Islet precursor cell (in vitro differentiated cells): ENCODE results near the gene SEC11A.
"Not testable (repeated sequence)": the region's sequence is repeated elsewhere in the genome, so short reads cannot be mapped to it uniquely, and the experiment has no call there.

Experiments
- DNase-seq: peaks from one replicate; pipeline ENCODE4 v3.0.0-alpha.2; 2018

The SEC11A gene

DNA sequence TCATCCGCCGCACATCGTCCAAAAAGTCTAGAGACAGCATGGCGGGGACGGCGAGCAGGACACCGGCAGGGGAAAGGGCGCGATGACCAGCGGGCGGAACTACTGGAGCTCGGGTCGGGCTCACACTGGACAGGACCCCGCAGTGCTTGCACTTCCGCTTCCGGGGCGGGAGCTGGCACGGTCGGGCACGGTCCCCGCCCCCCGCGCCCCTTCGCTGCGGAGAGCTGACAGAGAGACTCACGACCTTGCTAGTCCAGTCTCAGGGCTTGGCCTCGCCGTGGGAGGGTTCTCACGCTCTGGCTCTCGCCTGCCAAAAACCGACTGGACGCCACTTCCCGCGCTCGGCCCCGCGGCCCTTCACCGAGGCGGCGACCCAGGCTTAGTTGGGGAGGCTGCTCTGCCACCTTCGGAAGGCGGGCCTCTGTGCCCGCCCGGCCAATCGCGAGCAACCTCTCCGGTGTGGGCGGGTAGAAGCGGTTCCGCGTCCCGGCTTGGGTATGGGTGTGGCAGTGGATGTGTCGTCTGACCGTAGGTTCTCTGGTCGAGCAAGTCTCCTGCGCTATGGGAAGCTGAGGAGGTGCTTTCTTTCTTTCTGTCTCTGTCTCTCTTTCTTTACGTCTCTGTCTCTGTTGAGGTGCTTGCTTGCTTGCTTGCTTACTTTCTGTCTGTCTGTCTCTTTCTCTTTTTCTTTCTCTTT lies at the start of gene SEC11A:
Gene SEC11A, minus strand, starts transcription at position 104 of the 697 bp plus-strand sequence. Its CDS starts 64 bp downstream, at position 40.
- peak; percentile 98 for DNase-seq

DNA sequence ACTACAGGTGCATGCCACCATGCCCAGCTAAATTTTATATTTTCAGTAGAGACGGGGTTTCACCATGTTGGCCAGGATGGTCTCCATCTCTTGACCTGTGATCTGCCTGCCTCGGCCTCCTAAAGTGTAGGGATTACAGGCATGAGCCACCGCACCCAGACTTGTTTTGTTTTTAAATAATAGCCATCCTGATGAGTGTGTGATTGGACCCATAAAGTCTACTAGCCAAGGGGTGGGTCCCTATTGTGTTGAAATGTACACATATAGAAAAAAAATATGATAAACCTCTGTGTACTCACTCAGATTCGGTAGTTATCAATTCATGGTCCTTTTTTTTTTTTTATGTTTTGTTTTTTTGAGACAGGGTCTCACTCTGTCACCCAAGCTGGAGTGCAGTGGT lies 49.7 kb upstream of the SEC11A start:
- DNase-seq = no peak

DNA sequence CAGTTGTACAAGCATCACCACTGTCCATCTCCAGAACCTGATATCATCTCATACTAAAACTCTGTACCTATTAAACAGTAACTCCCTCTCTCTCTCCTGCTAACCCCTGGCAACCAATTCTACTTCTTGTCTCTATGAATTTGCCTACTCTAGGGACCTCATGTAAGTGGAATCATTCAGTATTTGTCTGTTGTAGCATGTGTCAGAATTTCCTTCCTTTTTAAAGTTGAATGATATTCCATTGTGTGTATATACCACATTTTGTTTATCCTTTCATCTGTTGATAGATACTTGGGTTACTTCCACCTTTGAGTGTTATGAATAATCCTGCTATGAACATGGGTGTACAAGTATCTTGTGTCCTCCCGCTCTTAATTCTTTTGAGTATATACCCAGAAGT lies 49.0 kb upstream of the SEC11A start:
- no peak for DNase-seq

DNA sequence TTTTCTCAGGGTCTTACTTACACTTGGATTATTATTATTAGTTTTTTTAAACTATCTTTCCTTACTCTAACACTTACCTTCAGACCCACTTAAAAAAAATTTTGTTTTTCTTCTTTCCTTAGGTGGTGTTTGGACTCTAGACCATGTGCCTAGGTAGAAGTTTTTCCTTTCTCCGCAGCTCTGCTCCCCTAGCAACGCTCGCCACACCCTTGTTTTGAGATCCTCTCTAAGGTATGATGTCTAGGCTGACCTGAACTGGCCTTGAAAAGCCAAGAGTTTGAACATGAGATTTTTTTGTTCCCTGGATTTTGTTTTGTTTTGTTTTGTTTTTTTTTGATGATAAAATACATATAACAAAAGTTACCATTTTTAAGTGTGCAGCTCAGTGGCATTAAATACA lies 48.6 kb upstream of the SEC11A start:
- DNase-seq = no peak

DNA sequence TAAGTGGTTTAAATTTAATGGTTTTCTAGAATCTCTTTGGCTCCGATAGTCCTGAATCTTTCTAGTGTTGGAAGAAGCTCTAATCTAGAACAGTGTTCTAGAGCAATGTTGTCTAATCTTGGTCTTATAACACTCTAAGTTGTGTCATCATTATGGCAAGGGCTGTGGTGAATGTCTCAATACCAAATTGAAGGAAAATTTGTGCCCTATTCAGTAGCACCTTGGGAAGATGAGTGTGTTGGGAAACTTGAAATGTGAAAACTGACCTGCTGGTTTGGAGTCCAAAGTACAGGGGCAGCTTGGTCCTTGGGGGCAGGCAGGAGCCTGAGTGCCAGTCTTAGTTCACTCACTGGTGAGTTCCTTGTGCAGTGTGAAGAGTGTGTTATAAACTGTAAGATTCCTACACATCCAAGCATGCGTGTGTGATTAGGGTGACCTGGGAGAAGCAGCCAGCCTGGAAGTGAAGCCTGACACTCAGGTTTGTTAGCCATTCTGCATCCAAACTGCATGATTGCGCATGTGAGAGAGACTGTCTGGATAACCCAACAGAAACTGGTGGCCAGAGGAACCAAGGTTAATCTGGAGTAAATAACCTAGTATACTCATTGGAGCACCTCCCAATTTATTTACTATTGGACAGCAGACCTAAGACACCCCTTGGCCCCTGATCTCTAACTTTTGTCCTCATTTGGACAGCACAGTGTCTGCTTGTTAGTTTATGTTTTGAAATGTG lies 47.1 kb upstream of the SEC11A start:
- no peak for DNase-seq

DNA sequence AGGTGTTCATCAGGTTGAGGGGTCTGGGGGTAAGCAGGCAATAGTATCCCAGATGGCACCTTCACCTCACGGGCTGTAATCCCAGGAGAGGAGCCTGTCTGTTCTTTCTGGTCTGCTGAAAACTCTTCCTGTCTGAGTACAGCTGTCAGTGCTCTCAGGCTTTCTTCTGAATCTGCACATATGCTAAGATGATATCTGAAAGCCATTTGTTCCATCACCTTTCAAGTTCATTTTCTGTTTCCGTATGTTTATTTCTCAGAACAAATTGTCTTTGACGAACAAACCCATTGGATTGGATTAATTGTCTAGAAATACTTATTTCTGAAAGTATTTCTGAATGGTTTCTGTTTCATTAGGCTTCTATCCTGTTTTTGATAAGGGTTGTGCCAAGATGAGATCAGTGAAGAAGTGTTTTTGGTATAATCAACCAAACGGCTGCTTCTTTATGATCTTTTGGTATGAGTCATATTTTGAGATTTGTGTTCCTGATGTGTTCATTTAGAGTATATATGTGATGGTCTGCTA lies 45.7 kb upstream of the SEC11A start:
- DNase-seq = no peak

DNA sequence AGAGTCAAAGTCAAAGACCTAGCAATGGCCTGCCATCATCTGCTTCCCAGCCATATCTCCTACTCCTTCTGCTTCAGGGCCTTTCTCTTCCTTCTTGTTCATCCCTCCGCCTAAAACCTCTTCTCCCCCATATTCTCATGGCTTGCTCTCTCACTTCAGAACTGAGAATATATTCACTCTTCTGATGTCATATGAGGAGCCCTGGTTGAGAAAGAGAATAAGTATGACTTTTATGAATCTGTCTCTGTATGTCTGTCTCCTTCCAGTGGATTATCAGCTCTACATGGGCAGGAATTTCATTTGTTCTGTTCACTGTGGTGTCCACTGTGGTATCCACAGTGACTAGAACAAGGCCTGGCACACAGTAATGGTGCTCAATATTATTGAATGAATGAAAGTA lies 44.3 kb upstream of the SEC11A start:
- DNase-seq = no peak

DNA sequence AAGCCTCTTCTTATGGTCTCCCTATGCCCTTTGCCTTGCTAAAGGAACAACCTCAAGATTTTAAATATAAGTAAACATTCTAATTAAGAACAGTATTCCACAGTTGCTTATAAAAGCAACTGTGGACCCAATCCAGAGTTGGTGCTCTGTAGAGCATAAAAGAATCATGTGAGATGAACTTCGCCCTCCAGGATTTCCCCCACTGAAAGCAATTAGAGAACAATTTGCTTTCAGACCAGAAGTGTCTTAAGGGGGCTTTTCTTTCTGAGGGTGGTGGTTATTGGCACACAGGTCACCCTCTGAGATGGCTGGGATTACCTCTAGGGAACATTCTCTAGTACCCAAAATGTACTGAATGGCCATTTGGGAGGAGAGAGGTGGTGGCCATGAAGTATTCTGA lies 43.1 kb upstream of the SEC11A start:
- no peak for DNase-seq

DNA sequence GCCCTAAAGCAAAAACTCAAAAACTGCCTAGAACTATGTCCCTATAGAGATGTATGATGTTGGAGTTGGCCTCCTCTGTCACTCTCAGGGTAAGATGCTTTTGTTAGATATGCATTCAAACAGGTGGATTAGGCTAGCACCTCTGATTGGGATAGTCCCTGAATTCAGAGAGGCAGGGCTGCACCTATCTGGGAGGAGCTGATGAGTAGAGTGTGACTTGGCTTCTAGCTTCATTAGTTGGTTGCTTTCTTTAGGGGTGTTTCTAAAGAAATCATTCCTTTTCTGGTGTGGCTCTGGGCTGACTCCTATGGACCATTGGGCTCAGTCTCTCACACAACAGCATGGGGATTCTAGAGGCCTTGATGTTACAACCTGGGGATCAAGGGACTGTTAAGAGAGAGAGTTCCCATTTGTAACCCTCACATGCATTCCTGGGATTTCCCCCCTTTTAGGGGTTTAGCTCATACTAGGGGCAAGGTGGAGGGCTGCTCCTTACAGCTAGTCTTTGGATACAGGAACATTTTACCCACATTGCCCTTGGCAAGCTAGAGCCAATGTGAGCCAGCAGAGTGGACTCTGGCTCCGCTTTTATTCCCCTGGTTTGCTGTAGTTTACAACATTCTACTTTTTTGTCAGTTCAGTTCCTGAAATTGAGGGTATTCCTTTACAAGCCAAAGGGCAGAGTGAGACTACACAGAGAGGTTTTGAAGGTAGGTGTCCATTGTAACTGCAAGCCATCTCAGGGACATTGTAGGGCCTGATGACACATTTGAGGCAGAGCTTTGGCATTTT lies 40.0 kb upstream of the SEC11A start:
- no peak for DNase-seq

DNA sequence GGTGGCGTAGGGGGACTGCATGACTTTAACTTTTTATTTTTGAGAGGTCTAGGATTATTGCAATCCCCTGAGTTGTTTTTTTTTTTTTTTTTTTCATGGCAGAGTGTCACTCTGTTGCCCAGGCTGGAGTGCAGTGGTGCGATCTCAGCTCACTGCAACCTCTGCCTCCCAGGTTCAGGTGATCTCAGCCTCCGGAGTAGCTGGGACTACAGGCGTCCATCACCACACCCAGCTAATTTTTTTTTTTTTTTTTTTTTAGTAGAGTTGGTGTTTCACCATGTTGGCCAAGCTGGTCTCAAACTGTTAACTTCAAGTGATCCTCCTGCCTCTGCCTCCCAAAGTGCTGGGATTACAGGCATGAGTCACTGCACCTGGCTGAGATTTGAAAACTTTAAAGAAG lies 39.0 kb upstream of the SEC11A start:
- not testable (repeated sequence) for DNase-seq

DNA sequence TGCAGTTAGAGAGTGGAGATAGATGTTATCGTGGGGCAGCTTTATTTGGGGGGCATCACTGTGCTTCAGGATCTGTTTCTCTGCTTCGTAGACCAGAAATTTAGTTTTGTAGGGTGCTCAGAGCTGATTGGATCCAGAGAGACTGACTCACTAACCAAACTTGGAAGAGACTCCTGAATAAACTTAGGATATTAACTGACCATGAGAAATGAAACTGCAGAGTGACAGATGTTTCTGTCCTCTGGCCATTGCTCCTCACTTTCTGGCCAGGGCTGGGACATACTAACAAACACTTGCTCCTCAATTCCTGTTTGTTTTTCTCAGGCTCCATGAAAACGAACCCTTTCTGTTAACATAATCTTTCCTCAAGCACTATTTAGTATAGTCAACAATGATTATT lies 36.8 kb upstream of the SEC11A start:
- DNase-seq = no peak

DNA sequence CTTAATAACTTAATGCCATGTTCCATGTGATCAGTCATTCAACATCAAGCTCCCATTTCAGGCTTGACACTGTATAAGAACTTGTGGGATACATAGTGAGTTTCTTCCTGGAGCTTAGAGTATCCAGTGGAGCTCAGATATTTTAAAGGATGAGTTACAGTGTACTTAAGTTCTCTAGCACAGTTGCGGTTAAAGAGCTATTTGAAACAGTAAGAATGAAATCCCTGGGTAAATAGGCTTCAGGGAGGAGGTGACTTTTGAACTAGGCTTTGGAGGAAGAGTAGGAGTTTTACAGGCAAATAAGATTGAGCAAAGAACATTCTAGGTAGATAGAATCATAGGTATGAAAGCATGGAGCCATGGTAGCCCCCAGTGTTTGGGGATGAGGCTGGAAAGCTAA lies 36.3 kb upstream of the SEC11A start:
- DNase-seq = no peak

DNA sequence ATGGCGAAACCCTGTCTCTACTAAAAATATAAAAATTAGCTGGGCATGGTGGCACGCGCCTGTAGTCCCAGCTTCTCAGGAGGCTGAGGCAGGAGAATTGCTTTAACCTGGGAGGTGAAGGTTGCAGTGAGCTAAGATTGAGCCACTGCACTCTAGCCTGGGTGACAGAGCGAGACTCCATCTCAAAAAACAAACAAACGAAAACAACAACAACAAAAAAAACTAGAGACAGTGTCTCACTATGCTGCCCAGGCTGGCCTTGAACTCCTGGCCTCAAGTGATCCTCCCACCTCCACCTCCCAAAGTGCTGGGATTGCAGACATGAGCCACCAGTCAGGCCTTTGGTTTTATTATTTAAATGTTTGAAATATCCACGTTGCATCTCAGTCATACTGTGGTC lies 35.8 kb upstream of the SEC11A start:
- not testable (repeated sequence) for DNase-seq

DNA sequence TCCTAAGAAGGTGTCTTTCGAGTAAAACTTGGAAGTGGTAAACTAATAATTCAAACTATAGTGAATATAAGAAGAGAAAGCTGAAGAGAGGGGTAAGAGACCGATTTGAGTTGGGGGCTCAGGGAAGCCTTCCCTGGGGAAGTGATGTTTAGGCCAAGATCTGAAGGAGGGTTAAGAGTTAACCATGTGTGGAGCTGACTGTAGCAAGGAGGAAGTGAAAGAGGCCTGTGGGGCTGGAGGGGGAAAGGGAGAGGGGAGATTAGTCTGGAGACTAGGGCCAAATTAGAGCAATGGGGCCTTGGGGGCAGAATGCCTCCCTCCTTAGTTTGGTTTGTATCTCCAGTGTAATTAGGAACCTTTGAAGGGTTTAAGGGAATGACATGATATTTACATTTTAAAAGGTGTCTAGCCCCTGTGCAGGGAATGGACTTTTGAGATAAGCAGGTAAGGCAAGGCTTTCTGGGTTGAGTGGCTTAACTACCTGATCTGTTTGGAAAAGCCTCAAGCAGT lies 34.7 kb upstream of the SEC11A start:
- DNase-seq = peak; percentile 85

DNA sequence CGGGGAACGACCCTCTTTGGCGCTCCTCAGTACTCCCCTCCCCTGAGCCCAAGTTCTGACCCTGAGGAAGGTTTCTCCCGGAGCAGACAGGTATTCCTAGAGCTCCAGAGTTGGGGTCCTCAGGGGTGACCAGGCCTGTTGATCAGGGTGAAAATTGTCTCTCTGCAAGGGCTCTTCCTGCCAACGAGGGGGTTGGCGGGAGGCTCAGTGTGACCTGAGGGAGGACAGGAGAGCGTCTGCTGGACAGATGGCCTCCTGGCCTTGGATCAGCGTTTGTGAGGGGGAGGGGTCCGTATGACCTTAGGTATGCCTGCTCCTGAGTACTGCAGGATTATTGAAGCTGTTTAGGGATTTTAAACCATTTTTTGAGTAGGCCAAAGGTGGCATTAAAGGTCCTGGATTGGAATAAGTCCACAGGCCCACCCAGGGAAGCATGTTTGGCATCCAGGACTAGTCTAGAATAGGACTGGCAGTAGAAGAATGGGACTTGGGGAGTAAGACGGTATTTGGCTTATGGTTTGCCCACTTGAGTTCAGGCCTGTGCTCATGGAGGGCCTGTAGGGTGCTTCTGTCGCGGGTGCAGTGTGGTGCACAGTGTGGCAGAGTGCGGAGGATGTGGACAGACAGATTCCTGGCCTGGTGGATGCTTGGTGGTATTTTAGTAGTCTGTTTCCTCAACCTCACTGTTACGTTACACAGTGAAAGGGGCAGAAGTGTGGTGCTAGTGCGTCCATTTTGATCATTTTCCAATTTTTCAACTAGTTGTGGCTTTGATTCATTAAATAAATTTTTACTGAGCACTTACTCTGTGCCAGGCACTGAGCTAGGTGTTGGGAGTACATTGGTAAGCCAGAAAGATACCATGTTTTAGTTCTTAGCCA lies 33.4 kb upstream of the SEC11A start:
- peak; percentile 66 for DNase-seq

DNA sequence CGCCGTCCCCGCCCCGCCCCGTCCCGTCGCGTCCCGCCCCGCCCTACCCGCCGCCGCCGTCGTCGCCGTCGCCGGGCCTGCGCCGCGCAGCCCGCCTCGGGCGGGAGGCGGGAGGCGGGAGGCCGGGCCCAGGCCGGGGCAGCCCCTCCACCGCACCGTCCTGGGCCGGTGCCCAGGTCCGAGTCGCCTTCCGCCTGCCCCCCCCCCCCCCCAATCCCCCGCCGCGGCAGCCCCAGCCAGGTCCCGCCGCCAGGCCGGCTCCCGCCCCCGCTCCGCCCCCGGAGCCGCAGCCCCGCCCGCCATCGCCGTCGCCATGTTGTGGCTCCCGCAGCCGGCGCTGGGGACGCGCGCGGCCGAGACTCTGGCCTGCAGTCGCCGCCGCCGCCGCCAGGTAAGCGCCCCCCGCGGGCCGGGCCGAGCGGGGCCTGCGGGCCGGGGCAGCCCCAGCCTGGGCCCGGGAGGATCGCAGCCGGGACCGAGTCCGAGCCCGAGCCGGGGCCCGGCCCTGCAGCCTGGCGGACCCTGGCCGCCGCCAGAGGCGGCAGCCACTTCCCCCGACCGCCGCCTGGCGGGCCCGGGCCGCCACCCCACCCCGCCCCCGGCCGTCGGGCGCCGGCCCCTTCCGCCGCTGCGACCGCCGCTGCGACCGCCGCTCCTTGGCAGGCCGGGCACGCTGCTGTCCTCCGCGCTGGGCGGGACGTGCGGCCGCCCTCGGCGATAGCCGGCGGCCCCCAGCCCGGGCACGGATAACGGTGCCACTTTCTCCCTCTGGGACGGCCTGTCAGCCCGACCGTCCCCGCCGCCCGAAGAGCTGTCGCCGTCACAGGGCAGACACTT lies 32.6 kb upstream of the SEC11A start, which contains the start of gene ZNF592:
Gene ZNF592, plus strand, starts transcription at position 319 of the 837 bp plus-strand sequence. CDS start 34,084 bp downstream, outside the sequence.
- peak; percentile 89 for DNase-seq

DNA sequence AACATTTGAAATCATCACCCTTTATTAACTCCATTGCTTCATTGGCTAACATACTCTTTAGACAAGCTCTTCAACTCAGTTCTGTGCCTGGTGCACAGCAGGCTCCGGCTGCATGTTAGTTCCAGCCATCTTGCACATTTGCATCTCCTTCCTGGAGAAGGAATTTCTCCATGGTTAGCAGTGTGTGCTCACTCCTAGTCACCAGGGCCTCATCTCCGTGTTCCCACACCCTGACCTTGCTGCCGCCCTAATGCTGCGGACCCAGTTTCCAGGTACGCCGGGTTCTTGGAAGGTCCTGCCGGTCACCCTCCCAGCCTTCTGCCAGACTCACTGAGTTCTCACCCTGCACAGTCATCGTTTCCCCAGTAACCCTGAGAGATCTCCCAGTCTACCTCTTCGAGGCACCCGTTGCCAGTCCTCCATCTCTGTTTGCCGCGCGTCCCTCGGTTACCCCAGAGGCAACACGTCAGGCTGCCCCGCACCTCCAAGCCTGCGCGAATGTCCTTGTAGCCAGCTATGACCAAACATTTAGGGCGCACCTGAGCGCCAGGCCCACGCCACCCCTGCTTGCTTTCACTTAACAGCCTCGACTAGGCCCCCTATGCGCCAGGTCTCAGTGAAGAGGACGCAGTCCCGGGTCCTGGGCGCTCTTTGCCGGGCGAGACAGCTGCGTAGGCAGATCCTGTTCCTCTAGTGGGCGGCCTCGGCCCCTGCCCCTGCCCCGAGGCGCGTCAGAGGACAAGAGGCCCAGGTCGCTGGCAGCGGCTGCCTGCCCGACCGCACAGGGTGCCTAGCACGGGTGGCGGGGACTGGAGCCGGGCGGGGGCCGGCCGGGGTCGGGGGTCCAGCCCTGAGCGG lies 31.7 kb upstream of the SEC11A start:
- DNase-seq = peak; percentile 95

DNA sequence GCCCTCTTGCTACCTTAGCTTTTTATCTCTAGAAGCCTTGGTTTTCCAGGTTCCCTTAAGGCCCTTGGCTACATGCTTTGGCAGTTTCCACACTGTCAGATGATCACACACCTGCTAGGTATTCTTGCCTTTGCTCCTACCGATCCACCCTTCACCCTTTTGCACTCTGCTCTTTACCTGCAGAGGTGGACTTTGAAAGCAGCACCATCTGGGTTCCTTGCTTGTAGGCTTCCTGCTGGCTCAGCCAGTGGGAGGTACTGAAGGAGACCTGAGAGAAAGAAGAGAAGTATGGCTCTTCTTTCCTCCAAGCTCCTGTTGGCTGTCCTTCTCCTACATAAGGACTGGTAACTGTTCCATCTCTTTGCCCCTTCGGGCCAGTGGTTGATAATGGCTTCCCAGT lies 25.2 kb upstream of the SEC11A start:
- DNase-seq = no peak

DNA sequence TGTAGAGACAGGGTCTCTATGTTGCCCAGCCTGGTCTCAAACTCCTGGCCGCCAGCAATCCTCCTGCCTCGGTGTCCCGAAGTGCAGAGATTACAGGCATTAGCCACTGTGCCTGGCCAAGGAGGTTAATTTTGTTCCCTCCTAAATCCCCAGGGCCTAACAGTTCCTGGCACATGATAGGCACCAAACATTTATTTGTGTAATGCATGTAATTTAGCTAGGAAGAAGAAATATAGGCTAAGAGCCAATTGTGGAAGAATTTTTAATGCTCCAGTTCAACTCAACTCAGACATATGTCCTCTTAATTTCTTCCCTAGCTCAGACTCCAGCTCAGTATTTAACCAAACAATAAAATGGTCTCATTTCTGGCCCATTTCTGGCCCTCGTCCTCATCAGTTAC lies 24.8 kb upstream of the SEC11A start:
- no peak for DNase-seq

DNA sequence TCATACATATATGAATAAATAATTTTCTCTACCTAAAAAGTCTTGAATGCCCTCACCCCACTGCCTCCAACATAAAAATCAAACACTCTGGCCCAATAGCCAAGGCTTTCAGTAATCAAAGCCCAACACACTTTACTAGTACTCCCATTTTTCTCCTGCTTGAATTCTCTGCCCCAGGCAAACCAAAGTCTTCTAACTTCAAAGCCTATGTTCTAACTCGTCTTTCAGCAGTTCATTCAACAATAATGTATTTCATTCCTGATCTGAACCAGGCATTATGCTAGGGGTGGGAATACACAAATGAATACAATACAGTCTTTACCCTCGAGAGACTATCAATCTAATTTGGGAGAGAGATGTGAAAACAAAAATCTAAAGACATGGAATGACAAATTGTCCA lies 21.1 kb upstream of the SEC11A start:
- DNase-seq = no peak
